Gastroesophageal sphincter (tissue), 4 donors: ENCODE results near the gene PTX3. TPM values are rescaled to one million over a fixed set of nuclear protein-coding genes. Genes with fewer than 3 reads are reported as not detected.
A peak's percentile ranks its signal among the peaks of the same experiment; 100 is the strongest.

Source experiments
- ATAC-seq: fragments of 150-250 bp; one replicate; pipeline ENCODE4 v1.9.1; 2016; ENCODE audit warnings: mild to moderate bottlenecking, moderate library complexity
- H3K27ac ChIP-seq, 4 donors: fragments of 200-600 bp; sonication (generic) in 3 of 4; 1 replicate in 3 of 4; 2 replicates in 1 of 4; pipeline ENCODE4 v1.5.1; 2016 to 2019
- H3K27me3 ChIP-seq: fragments of 200-600 bp; sonication (generic); one replicate; pipeline ENCODE4 v1.5.1; 2019
- H3K36me3 ChIP-seq, 2 donors: fragments of 200-600 bp; sonication (generic); one replicate each; pipeline ENCODE4 v1.5.1; 2019; ENCODE audit warnings: control low read depth in 1 of 2
- H3K4me1 ChIP-seq, 3 donors: fragments of 200-600 bp; sonication (generic); 1 replicate in 2 of 3; 2 replicates in 1 of 3; pipeline ENCODE4 v1.5.1; 2016 to 2019; ENCODE audit warnings: control low read depth in 2 of 3
- H3K4me3 ChIP-seq, 2 donors: fragments of 200-600 bp; sonication (generic); one replicate each; pipeline ENCODE4 v1.5.1; 2019; ENCODE audit warnings: mild to moderate bottlenecking in 1 of 2, moderate library complexity in 1 of 2
- H3K9me3 ChIP-seq, 3 donors: fragments of 200-600 bp; sonication (generic); one replicate each; pipeline ENCODE4 v1.5.1; 2017 to 2019; ENCODE audit warnings: control low read depth in 2 of 3
- CTCF ChIP-seq, 4 experiments: fragments of 200-600 bp in 2 of 4; fragments of 450-650 bp in 2 of 4; sonication (generic) in 1 of 4; IDR thresholded peaks; one replicate each; pipeline ENCODE4 v1.5.1; 2017 to 2019; ENCODE audit warnings: antibody characterized with exemption in 4 of 4, mild to moderate bottlenecking in 2 of 4, moderate library complexity in 2 of 4
- EP300 ChIP-seq: sonication (generic); formaldehyde crosslinking; IDR thresholded peaks from one replicate; pipeline ENCODE4 v1.6.1; 2017; ENCODE audit warnings: antibody characterized with exemption, mild to moderate bottlenecking
- POLR2A ChIP-seq, 2 donors: fragments of 450-650 bp; IDR thresholded peaks; one replicate each; pipeline ENCODE4 v1.6.1; 2017; ENCODE audit warnings: antibody characterized with exemption in 2 of 2, mild to moderate bottlenecking in 2 of 2, moderate library complexity in 1 of 2
- POLR2AphosphoS5 ChIP-seq: sonication (generic); formaldehyde crosslinking; IDR thresholded peaks from one replicate; pipeline ENCODE4 v1.6.1; 2017; ENCODE audit warnings: antibody characterized with exemption
- WGBS, 2 donors: methylation state at CpG; one replicate each; pipeline ENCODE4 v1.1.5; 2018; ENCODE audit warnings: low coverage in 1 of 2; 5-methylcytosine and 5-hydroxymethylcytosine counted together
- total RNA-seq, 4 donors: library from RNA; depleted of rRNA; stranded (reverse); fragments of >200 nt; gene quantifications; one replicate each; pipeline ENCODE4 v1.1.0, GENCODE V29; 2016

The PTX3 gene
- total RNA-seq, 4 donors from 2014 or later, result 2.0 to 140 (median 5.7) TPM

- Histone ChIP-seq H3K4me1 (peaks cover 0 to 30% (median 5%) of the 10 kb centered on the region in 3 donors), H3K36me3 (no peaks in the 10 kb centered on the region), H3K4me3 (peak overlapping the region; percentile 17 to 62), H3K9me3 (no peaks in the 10 kb centered on the region), H3K27me3 (no peaks in the 10 kb centered on the region), H3K27ac (peak overlapping the region in 3 of 4 donors; percentile 70 to 73 (median 72))
- WGBS, 2 donors, result 1 to 2% methylated on average over 11 to 16 of the region's 22 CpGs
- ATAC-seq, result no peak
- no peak for TF ChIP-seq POLR2AphosphoS5
- no peak for TF ChIP-seq CTCF (IDR thresholded peaks at IDR 0.05)
- TF ChIP-seq EP300, result no peak
- TF ChIP-seq POLR2A (IDR thresholded peaks at IDR 0.05), result no peak
Observed at GRCh38 chr3:157438194-157438730, 1.6 kb downstream of the PTX3 start.

GRCh38 chr3:157441102-157441624 is 4.5 kb downstream of the PTX3 start:
- TF ChIP-seq EP300 (no peak), POLR2A (IDR thresholded peaks at IDR 0.05) (no peak), CTCF (IDR thresholded peaks at IDR 0.05) (no peak), POLR2AphosphoS5 (no peak)
- Histone ChIP-seq H3K27ac (no peak overlapping the region), H3K36me3 (no peaks in the 10 kb centered on the region), H3K27me3 (no peaks in the 10 kb centered on the region), H3K4me3 (no peak overlapping the region), H3K9me3 (no peaks in the 10 kb centered on the region), H3K4me1 (peaks cover 0 to 30% (median 5%) of the 10 kb centered on the region in 3 donors)
- WGBS, 2 donors, result 80 to 100% methylated on average over 1 to 2 of the region's 2 CpGs
- ATAC-seq, result no peak

GRCh38 chr3:157442729-157443128 is 6.1 kb downstream of the PTX3 start:
- Histone ChIP-seq H3K4me1 (peaks cover 0 to 16% (median 5%) of the 10 kb centered on the region in 3 donors), H3K36me3 (no peaks in the 10 kb centered on the region), H3K27ac (no peak overlapping the region), H3K4me3 (no peak overlapping the region), H3K9me3 (no peaks in the 10 kb centered on the region), H3K27me3 (no peaks in the 10 kb centered on the region)
- ATAC-seq, result peak; percentile 84
- 54 to 83% methylated on average over 1 to 2 of the region's 2 CpGs for WGBS, 2 donors
- TF ChIP-seq POLR2AphosphoS5 (no peak), CTCF (IDR thresholded peaks at IDR 0.05) (no peak), EP300 (no peak), POLR2A (IDR thresholded peaks at IDR 0.05) (no peak)

- ATAC-seq, result no peak
- Histone ChIP-seq H3K36me3 (no peaks in the 10 kb centered on the region), H3K27ac (no peak overlapping the region), H3K9me3 (no peaks in the 10 kb centered on the region), H3K4me1 (peaks cover 0 to 3% (median 0%) of the 10 kb centered on the region in 3 donors), H3K27me3 (no peaks in the 10 kb centered on the region), H3K4me3 (no peak overlapping the region)
- WGBS, 2 donors, result 66 to 79% methylated on average over 3 of the region's 3 CpGs
- TF ChIP-seq EP300 (no peak), CTCF (IDR thresholded peaks at IDR 0.05) (no peak), POLR2A (IDR thresholded peaks at IDR 0.05) (no peak), POLR2AphosphoS5 (no peak)
Observed at GRCh38 chr3:157443905-157444796, 7.5 kb downstream of the PTX3 start.
